Right atrium auricular region (tissue), 2 donors: ENCODE measurements around the gene WDR45B. TPM values are rescaled to one million over a fixed set of nuclear protein-coding genes. Genes with fewer than 3 reads are reported as not detected.
A peak's percentile ranks its signal among the peaks of the same experiment; 100 is the strongest.

Experiments used
- DNase-seq: peaks from one replicate; pipeline ENCODE4 v3.0.0-alpha.2; 2019; ENCODE audit warnings: low spot score
- H3K27ac ChIP-seq, 2 donors: fragments of 200-600 bp; sonication (generic); 1 replicate in 1 of 2; 2 replicates in 1 of 2; pipeline ENCODE4 v1.5.1; 2016 to 2019
- H3K27me3 ChIP-seq, 2 donors: fragments of 200-600 bp; sonication (generic); one replicate each; pipeline versions ENCODE4 v1.5.1 to v1.6.0; 2017 to 2019
- H3K36me3 ChIP-seq: fragments of 200-600 bp; sonication (generic); one replicate; pipeline ENCODE4 v1.5.1; 2016
- H3K4me1 ChIP-seq, 2 donors: fragments of 200-600 bp; sonication (generic); one replicate each; pipeline versions ENCODE4 v1.5.1 to v1.6.0; 2017 to 2019
- H3K4me3 ChIP-seq, 2 donors: fragments of 200-600 bp; sonication (generic); 1 replicate in 1 of 2; 2 replicates in 1 of 2; pipeline ENCODE4 v1.5.1; 2017 to 2019; ENCODE audit warnings: mild to moderate bottlenecking in 1 of 2, moderate library complexity in 1 of 2
- H3K9me3 ChIP-seq, 2 donors: fragments of 200-600 bp; sonication (generic); one replicate each; pipeline ENCODE4 v1.5.1; 2019
- CTCF ChIP-seq, 2 donors: fragments of 200-600 bp; sonication (generic); IDR thresholded peaks; one replicate each; pipeline ENCODE4 v1.5.1; 2019; ENCODE audit warnings: antibody characterized with exemption in 2 of 2
- total RNA-seq, 2 donors: library from RNA; depleted of rRNA; stranded (reverse); fragments of >200 nt; gene quantifications; one replicate each; pipeline ENCODE4 v1.1.0, GENCODE V29; 2016

WDR45B gene
- total RNA-seq, 2 donors from 2014 or later: 41.2 to 46.4 TPM

- no peaks in the 10 kb centered on the region for H3K4me1 ChIP-seq
- H3K4me3 ChIP-seq: no peak overlapping the region
- H3K27me3 ChIP-seq: no peaks in the 10 kb centered on the region
- no peak for DNase-seq
- no peaks in the 10 kb centered on the region for H3K9me3 ChIP-seq
- no peak for TF ChIP-seq CTCF (IDR thresholded peaks at IDR 0.05)
- no peak overlapping the region for H3K27ac ChIP-seq
- H3K36me3 ChIP-seq: no peaks in the 10 kb centered on the region
Measured at GRCh38 chr17:82687871-82688270, 39.6 kb upstream of the WDR45B start.

GRCh38 chr17:82687375-82687861, 39.2 kb upstream of the WDR45B start:
- Histone ChIP-seq H3K4me1 (no peaks in the 10 kb centered on the region), H3K4me3 (no peak overlapping the region), H3K9me3 (no peaks in the 10 kb centered on the region), H3K27me3 (no peaks in the 10 kb centered on the region), H3K36me3 (no peaks in the 10 kb centered on the region), H3K27ac (peak overlapping the region in 1 of 2 donors; percentile 4)
- no peak for TF ChIP-seq CTCF (IDR thresholded peaks at IDR 0.05)
- DNase-seq: no peak

- Histone ChIP-seq H3K27me3 (no peaks in the 10 kb centered on the region), H3K27ac (peak overlapping the region in 1 of 2 donors; percentile 4), H3K9me3 (peaks cover 0 to 2% of the 10 kb centered on the region in 2 donors), H3K4me1 (no peaks in the 10 kb centered on the region), H3K4me3 (no peak overlapping the region), H3K36me3 (no peaks in the 10 kb centered on the region)
- no peak for TF ChIP-seq CTCF (IDR thresholded peaks at IDR 0.05)
- DNase-seq: no peak
Measured at GRCh38 chr17:82686366-82687324, 38.4 kb upstream of the WDR45B start.

DNA sequence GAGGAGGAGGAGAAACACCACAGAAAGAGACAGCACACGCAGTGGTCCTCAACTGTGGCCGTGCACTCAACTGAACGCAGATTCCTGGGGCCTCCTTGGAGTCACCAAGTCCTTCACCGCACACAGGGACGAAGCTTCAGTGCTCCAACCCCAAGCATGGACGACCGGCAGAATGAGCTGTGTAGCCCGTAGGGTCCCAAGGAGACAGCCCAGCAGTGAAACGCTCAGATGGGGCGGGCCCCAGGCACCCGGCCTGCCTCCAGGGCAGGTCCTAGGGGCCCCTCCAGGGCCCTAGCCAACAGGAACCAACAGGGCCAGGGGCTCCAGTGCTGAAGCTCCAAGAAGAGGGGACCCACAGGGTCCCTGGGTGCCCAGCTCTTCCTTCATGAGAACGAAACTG, 37.0 kb upstream of the WDR45B start:
- no peak for DNase-seq
- H3K27ac ChIP-seq: no peak overlapping the region
- no peak for TF ChIP-seq CTCF (IDR thresholded peaks at IDR 0.05)
- H3K4me1 ChIP-seq: no peaks in the 10 kb centered on the region
- H3K9me3 ChIP-seq: peaks cover 0 to 8% of the 10 kb centered on the region in 2 donors
- no peak overlapping the region for H3K4me3 ChIP-seq
- no peaks in the 10 kb centered on the region for H3K36me3 ChIP-seq
- no peaks in the 10 kb centered on the region for H3K27me3 ChIP-seq

- H3K27me3 ChIP-seq: no peaks in the 10 kb centered on the region
- H3K4me3 ChIP-seq: no peak overlapping the region
- no peak for TF ChIP-seq CTCF (IDR thresholded peaks at IDR 0.05)
- peaks cover 0 to 8% of the 10 kb centered on the region in 2 donors for H3K9me3 ChIP-seq
- H3K4me1 ChIP-seq: no peaks in the 10 kb centered on the region
- H3K36me3 ChIP-seq: no peaks in the 10 kb centered on the region
- no peak overlapping the region for H3K27ac ChIP-seq
- no peak for DNase-seq
Measured at GRCh38 chr17:82684228-82684841, 36.1 kb upstream of the WDR45B start.
